H1 (cell line): ENCODE data around the gene SH3PXD2B. TPM values are rescaled to one million over a fixed set of nuclear protein-coding genes. Genes with fewer than 3 reads are reported as not detected.

Experiments
- ASH2L ChIP-seq: fragments of 200-600, 300-600 bp; sonication (generic); IDR thresholded peaks from one replicate; pipeline ENCODE4 v1.7.1; 2017; ENCODE audit warnings: low read length
- polyA plus RNA-seq, 7 experiments: library from polyadenylated mRNA; depleted of rRNA in 3 of 7; stranded (reverse) in 5 of 7; unstranded in 2 of 7; fragments of >200 nt in 5 of 7; fragments of 200-250 nt in 2 of 7; gene quantifications; 1 replicate in 5 of 7; 2 replicates in 1 of 7; 4 replicates in 1 of 7; pipeline versions ENCODE4 v1.2.1 to v1.2.3, GENCODE V29; 2011 to 2013; ENCODE audit warnings: missing spikeins in 2 of 7, mixed read lengths in 2 of 7
- total RNA-seq: library from RNA; stranded (reverse); fragmentation: NEBNext Ultra II Directional; extraction: Animal tissue kit (Norgen Biotek cat#: 25700); gene quantifications from 2 replicates; pipeline ENCODE4 v1.2.1, GENCODE V29; 2021
- TF ChIP-seq, protein P1 (sequence below): fragments of 300-600 bp; sonication (generic); IDR thresholded peaks from 2 replicates; pipeline ENCODE4 v1.7.1; 2012; ENCODE audit warnings: low read length, moderate library complexity, mild to moderate bottlenecking, inconsistent platforms; ENCODE audit not compliant: insufficient replicate concordance

Gene SH3PXD2B
- total and polyA plus RNA-seq, 2 of the 8 experiments (the other 6 are each of a cell fraction or from before 2014, with no cell fraction given): 32.9 to 72.9 TPM

DNA sequence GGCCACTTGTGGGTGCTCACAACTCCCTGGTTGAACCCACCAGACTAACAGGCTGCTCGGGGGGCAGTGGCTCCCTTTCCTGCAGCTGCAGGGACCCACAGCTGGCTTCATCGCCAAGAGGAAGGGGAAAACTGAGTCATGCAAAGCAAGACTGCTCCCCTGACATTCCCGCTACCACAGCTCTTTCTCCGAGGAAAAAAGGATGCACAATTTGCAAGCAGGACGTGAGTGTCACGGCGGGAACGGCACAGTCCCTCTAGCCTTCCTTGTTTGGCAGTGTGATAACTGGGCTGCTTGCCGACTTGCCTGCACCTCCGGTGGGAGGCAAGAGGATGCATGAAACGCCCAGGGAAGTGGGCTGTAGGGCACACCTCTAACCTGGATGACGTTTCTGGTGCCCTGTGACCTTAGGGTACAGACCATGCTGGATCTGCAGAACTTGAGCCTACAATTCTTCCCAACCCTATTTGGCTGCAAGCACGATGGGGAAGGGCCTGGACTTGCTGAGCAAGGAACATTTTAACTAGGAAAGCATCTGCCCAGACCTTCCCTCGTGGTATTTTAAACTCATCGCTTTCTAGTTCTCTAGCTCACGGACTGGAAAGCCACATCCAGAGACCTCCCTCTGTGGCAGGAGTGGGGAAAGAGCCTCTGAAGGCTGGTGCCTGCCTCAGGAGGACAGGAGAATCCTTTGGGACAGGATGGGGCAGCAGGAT lies 7.8 kb downstream of the SH3PXD2B start (continued):
- TF ChIP-seq, protein P1, sequence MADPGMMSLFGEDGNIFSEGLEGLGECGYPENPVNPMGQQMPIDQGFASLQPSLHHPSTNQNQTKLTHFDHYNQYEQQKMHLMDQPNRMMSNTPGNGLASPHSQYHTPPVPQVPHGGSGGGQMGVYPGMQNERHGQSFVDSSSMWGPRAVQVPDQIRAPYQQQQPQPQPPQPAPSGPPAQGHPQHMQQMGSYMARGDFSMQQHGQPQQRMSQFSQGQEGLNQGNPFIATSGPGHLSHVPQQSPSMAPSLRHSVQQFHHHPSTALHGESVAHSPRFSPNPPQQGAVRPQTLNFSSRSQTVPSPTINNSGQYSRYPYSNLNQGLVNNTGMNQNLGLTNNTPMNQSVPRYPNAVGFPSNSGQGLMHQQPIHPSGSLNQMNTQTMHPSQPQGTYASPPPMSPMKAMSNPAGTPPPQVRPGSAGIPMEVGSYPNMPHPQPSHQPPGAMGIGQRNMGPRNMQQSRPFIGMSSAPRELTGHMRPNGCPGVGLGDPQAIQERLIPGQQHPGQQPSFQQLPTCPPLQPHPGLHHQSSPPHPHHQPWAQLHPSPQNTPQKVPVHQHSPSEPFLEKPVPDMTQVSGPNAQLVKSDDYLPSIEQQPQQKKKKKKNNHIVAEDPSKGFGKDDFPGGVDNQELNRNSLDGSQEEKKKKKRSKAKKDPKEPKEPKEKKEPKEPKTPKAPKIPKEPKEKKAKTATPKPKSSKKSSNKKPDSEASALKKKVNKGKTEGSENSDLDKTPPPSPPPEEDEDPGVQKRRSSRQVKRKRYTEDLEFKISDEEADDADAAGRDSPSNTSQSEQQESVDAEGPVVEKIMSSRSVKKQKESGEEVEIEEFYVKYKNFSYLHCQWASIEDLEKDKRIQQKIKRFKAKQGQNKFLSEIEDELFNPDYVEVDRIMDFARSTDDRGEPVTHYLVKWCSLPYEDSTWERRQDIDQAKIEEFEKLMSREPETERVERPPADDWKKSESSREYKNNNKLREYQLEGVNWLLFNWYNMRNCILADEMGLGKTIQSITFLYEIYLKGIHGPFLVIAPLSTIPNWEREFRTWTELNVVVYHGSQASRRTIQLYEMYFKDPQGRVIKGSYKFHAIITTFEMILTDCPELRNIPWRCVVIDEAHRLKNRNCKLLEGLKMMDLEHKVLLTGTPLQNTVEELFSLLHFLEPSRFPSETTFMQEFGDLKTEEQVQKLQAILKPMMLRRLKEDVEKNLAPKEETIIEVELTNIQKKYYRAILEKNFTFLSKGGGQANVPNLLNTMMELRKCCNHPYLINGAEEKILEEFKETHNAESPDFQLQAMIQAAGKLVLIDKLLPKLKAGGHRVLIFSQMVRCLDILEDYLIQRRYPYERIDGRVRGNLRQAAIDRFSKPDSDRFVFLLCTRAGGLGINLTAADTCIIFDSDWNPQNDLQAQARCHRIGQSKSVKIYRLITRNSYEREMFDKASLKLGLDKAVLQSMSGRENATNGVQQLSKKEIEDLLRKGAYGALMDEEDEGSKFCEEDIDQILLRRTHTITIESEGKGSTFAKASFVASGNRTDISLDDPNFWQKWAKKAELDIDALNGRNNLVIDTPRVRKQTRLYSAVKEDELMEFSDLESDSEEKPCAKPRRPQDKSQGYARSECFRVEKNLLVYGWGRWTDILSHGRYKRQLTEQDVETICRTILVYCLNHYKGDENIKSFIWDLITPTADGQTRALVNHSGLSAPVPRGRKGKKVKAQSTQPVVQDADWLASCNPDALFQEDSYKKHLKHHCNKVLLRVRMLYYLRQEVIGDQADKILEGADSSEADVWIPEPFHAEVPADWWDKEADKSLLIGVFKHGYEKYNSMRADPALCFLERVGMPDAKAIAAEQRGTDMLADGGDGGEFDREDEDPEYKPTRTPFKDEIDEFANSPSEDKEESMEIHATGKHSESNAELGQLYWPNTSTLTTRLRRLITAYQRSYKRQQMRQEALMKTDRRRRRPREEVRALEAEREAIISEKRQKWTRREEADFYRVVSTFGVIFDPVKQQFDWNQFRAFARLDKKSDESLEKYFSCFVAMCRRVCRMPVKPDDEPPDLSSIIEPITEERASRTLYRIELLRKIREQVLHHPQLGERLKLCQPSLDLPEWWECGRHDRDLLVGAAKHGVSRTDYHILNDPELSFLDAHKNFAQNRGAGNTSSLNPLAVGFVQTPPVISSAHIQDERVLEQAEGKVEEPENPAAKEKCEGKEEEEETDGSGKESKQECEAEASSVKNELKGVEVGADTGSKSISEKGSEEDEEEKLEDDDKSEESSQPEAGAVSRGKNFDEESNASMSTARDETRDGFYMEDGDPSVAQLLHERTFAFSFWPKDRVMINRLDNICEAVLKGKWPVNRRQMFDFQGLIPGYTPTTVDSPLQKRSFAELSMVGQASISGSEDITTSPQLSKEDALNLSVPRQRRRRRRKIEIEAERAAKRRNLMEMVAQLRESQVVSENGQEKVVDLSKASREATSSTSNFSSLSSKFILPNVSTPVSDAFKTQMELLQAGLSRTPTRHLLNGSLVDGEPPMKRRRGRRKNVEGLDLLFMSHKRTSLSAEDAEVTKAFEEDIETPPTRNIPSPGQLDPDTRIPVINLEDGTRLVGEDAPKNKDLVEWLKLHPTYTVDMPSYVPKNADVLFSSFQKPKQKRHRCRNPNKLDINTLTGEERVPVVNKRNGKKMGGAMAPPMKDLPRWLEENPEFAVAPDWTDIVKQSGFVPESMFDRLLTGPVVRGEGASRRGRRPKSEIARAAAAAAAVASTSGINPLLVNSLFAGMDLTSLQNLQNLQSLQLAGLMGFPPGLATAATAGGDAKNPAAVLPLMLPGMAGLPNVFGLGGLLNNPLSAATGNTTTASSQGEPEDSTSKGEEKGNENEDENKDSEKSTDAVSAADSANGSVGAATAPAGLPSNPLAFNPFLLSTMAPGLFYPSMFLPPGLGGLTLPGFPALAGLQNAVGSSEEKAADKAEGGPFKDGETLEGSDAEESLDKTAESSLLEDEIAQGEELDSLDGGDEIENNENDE: no peak
- no peak for TF ChIP-seq ASH2L
